Amygdala (tissue), 56 donors: ENCODE data around the gene HINT3.
"Not testable (repeated sequence)": the region's sequence is repeated elsewhere in the genome, so short reads cannot be mapped to it uniquely, and the experiment has no call there.

Source experiments
- DNase-seq, 56 donors: peaks; one replicate each; lab custom pipeline; 2025; lab: John Stamatoyannopoulos, UW

The HINT3 gene

DNA sequence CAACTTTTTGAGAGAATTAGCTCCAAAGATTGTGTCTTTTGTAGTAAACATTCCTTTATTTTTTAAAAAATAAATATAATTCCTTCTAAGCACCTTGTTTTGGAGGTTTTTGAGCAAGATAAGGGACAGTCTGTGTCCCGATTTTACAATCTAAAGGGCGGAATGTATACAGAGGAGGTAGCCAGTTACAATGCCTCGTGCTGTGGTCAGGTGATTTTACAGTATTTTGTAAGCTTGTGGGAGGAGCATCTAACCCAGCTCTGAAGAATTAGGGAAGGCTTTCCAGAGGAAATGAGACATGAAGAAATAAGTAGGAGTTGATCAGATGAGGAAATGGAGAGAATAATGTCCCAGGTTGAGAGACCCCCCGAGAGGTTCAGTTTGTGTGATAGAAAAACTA, 1.3 kb downstream of the HINT3 start:
- peak in 18 of 56 donors; percentile 7 to 43 (median 20) for DNase-seq

DNA sequence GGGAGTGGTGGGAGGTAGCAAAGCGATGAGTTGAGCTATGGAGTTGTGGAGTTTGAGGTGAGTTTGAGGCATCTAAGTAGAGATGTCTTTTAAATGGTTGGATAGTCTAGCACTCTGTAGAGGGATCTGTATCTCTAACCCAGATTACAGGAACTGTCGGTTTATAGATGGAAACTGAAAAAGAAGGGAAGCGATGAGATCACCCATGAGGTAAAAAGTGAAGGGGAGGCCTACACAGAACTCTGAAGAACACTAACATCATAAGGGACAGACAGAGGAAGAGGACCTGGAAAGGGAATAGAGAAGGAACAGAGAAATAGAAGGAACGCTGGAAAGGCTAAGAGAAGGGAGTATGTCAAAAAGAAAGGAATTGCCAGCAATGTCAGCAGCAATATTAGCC, 2.5 kb downstream of the HINT3 start:
- no peak for DNase-seq

DNA sequence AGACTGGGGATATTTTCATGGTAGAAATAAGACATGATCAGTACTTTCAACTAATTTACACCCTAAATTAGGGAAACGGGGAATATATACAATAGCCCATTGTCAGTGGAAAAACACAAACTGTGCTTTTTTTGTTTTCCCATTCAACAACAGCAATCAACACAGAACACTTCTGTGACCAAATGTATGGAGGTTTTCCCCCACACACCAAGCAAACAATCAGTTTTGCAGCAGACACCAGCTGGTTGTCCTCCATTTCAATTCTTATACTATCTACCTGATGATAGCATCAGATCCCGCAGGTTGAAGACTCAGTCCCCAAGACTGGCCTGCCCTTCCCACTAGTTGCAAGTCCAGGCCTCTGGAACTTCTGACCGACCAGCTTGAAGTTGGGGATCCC, 4.5 kb downstream of the HINT3 start:
- peak in 11 of 56 donors; percentile 8 to 47 (median 16) for DNase-seq

DNA sequence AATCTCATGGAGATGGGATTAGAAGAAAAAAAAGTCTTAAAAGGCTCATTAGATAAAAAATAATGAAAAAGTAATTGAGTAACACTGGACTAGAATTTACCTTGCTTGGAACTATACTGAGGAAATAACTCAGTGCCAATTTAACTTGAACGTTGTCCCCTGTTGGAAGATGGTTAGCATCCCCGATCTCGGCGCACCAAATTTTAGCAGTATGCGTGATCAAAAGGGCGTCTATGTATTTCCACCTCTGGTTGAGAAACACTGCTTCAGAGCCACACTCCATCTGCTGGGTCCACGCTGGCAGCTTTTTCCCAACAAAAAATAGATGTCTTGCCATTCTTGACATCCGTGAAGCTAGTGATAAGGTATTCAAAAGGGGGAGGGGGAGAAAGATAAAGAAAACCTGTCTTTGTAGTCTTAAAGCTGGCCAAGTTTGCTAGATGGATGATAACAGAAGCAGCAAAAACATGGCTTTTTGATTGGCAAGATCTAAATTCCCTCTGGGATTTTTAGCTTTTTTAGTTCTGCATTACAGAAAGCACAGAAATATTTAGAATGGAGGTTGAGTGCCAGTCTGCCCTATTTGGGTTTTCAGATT, 6.4 kb downstream of the HINT3 start:
- DNase-seq: no peak

DNA sequence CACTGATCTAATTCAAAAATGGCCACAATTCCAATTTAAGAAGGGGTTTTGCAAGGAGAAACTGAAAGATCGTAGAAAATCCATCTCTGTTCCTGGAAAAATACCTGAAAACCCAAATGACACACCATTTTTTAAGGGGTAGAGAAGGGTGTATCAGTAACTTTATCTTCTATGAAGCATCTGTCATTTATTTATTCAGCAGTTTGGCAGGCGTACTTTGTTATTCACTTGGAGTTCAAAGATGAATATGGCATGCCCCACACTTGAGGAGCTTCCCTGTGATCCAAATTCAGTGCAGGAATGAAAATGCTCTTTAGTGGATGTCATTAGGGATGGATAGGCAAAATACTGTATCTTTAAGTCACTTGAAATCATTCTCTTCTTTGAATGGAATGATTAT, 7.2 kb downstream of the HINT3 start:
- DNase-seq: no peak

DNA sequence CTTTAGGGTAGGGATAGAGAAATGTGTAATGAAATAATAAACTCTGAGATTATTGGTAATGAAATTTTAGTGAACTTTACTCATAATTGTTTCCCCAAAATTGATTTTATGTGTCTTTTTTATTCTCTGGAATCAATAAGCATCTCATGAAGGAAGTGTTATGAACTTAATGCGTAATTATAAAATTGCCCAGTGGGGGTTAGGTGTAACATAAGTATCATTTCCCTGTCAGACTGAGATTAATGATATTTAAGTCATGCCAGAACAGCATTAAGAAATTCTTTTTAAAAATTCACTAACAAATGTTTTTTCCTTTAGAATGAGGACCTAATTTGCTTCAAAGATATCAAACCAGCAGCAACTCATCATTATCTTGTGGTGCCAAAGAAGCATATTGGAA, 10.0 kb downstream of the HINT3 start:
- DNase-seq: no peak

DNA sequence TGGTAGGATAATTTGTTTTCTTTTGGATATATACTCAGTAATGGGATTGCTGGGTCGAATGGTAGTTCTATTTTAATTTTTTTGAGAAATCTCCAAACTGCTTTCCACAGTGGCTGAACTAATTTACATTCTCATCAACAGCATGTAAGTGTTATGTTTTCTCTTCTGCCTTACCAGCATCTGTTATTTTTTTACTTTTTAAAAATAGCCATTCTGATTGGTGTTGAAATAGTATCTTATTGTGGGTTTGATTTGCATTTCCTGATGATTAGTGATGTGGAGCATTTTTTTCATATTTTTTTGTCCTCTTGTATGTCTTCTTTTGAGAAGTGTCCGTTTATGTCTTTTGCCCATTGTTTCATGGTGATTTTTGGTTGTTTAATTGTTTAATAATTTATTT, 11.9 kb downstream of the HINT3 start:
- no peak for DNase-seq

DNA sequence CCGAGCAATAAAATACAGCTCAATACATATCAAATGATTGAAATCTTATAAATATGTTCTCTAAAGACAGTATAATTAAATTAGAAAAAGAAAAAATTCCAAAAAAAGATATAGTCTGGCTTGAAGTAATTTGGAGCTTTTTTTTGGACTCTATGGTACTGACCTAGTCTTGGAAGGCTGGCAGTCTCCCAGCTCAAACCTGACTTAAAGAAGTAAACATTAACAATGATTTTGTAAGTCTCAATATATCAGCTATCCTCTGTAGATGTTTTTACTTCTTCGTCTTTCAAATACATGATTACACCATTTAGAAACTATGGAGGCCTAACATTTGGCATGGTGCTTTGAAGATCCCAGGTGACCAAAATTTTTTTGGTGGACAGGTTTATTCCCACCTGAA, 14.2 kb downstream of the HINT3 start:
- no peak for DNase-seq

DNA sequence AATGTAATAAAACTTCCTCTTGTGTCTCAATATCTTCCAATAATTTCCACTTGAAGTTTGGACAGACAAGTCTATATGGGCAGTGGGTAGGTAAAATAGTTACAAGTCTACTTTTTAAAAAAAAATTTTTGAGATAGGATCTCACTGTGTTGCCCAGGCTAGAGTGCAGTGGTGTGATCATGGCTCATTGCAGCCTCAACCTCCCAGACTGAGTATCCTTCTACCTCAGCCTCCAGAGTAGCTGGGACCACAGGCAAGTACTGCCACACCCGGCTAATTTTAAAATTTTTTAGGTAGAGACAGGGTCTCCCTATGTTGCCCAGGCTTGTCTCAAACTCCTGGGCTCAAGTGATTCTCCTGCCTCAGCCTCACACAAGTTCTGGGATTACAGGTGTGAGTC, 15.9 kb downstream of the HINT3 start:
- DNase-seq: not testable (repeated sequence)

DNA sequence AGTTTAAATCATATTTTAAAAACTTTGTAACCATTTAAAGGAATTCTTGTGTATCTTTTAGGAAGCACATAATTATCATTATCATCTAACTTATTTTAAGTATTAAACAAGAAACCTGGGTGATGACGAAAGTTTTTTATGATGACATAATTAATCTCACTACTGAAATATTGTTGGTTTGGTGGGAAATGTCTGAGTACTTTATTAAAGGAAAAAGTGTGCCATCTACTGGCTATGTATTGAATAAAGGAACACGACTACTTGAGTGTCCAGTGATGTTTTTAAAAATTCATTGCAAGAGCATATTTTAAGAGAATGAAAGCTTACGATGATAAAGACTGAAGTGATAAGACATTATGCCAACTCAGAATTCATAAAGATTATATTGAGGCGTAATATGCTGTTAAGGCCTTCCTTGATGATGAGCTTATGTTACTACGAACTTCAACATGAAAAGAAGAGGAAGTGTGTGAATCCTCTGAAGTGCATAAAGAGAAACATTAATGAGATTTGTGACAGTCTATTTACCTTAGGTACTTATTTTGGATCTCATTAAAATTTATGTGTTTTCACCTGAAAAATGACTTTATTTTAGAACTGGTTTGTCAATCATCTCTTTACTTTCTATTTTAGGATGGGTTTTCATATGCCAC, 17.8 kb downstream of the HINT3 start:
- DNase-seq: peak in 1 of 56 donors; percentile 35

DNA sequence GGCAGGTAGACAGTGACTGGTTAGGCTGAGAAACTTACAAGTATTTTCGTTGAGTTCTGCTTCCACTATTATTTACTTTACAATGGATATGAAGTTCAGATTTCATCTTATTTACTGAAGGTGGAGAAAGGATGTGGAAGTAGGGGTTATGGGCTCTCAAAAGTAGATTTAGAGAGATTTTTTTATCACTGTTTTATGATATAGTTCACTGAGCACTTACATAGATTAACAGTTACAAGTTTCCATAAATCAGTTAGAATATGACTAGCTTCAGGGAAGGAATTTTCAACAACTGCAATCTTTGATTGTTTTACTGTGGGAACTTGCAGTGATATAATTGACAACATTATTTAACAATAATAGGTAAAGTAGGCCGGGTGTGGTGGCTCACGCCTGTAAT, 22.5 kb downstream of the HINT3 start:
- DNase-seq: no peak

DNA sequence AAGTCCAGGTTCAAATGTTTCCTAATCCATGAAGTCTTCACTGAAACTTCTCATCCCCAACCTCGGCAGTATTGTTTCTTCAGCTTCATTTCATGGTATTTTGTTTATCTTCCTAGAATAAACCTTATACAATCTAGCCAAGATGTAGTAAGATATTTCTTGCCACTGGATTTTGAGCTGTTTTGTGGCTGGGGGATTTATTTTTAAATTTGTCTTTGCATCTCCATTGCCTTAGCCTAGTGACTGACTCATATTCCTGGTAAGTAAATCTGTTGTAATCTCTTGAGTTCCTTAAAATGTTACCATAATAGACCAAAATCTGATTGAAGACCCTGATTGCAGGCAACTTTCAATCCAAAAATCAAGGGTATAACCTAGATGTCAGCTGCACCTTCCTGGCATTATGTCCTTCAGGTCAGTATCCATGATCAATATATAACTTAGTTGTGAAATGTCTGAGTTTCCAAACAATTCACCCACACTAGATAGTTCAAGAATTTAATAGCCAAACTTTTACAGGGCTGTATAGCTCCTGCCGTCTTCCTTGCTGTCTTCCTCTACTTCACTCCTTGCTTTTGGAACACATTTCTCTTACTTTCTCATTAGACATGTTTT, 25.1 kb downstream of the HINT3 start:
- DNase-seq: no peak

DNA sequence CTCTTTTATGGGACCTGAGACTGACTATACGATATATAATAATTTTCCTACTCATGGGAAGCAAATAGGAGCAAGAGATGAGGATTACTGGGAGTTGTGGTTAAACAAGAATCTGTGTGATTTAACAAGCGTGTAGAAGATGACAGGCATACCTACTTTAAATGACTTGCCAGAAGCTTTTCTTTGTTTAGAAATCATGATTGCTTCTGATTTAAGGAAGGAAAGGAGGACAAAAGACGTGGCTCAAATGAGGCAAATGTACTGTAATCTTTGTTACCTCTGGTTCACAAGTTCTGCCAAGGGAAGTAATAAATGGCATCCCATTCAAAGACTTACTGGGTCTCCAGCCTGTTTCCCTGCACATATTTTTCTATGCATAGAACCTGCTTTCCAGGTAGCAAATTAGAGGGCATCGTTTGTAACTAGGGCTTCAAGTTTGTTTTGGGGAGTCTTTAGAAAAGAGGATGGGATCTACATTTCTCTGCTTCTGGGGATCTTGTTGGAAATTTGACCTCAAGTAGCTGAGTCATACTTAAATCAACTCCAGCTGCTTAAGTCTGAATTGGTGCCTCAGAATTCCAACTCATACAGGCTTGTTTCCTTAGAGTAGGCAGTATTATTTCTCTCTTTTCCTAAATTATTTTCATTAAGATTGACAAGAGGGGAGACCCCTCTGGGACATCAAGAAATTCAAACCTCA, 26.8 kb downstream of the HINT3 start:
- no peak for DNase-seq

DNA sequence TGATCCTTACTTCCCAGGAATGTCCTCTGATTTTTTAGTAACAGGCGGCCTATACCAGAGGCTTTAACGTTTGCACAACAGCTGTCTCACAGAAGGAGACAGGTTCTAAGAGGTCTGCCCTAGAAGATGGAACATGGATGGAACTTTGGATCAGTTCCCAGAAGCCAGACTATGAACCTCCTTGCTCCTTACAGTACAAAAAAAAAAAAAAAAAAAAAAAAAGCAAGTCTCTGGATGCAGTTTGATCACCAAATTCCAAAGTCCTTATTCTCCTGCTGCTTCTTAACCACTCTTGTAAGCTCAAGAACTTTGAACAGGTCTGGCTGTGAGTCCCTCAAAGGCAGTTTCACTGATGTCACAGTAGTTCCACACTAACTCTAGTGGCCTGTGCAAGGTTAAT, 27.7 kb downstream of the HINT3 start:
- DNase-seq: no peak

DNA sequence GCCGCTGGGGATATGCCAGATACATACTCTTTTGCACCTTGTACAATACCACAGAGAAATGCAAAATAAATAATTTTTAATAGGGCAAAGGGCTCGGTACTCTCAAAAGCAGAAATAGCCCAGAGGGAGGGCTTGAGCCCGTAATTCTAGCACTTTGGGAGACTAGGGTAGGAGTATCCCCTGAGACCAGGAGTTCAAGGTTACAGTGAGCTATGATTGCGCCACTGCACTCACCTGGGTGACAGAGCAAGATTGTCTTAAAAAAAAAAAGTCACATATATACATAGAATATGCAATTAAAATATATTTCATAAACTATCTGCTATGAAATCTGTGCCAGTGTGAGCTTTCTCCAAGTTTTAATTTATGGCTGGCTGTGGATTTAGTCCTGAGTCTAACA, 29.0 kb downstream of the HINT3 start:
- no peak for DNase-seq

DNA sequence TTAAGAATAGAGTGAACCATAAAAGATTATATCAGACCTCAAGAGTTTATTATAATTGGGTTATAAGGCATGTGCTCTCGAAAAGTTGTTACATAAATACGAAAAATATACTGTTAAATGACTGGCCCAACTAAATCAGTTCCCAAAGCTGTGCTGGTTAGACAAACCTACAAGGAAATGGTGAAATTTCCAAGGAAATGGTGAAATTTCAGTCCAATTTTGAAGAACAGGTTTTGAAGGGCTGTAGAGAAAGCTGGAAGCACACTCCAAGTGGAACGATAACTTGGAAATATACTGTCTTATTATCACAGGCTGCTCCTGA, 29.4 kb downstream of the HINT3 start:
- DNase-seq: no peak

DNA sequence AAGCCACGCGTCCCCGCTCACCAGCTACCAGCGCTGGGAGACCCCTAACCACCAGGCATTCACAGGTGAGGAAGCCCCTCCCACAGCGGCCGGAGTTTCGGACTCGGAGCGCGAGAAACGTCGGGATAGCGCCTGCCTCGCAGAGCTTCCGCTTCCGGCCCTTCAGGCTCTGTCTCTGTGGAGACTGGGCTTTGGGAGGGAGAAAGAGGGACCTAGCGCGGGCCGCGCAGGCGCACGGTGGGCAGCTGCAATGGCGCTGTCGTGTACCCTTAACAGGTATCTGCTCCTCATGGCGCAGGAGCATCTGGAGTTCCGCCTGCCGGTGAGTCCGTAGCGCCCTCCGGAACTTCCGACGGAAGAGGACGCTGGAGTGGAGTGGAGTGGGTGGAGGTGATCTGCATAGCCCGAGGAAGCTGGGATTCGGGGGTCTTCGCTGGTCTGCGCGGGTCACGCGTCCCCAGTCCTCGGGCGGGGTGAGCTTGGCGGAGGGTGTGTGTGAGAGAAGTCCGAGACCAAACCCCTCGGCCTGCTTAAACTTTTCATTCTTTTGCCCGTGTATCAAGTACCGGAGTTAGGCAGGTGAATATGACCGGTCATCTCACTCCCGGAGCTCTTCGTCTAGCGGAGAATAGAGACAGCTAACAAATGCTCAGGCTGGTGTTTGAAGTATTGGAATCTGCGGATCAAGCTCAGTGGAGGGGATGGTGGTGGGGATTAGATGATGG, 29.9 kb downstream of the HINT3 start, which contains the start of gene TRMT11:
Gene TRMT11, plus strand, starts transcription at position 240 of the 725 bp plus-strand sequence. Its CDS starts 11 bp downstream, at position 251.
- DNase-seq: peak; percentile 42 to 90 (median 78)

DNA sequence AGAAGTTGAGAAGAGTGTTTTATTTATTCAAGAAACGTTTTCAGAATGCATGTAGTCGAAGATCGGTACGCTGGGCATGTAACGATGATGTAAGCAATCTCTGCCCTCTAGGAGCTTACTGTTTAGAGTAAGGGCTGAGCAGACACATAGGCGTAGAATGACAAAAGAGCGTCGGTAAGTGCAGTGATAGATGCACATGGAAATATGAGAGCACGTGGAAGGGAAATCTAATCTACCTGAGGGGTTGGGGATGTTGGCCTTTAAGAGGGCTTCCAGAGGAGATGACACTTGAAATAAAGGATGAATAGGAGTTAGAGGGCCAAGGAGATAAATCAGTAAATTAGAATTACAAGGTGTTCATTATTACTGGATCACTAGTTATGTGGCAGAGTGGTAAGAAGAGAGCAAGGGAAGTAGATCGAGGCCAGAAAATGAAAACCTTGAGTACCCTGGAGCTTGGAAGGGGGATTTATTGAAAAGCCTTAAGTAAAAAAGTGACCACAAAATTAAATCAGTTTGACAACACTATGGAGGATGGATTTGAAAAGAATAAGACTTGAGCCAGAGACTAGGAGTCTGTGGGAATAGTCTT, 30.6 kb downstream of the HINT3 start:
- DNase-seq: no peak

DNA sequence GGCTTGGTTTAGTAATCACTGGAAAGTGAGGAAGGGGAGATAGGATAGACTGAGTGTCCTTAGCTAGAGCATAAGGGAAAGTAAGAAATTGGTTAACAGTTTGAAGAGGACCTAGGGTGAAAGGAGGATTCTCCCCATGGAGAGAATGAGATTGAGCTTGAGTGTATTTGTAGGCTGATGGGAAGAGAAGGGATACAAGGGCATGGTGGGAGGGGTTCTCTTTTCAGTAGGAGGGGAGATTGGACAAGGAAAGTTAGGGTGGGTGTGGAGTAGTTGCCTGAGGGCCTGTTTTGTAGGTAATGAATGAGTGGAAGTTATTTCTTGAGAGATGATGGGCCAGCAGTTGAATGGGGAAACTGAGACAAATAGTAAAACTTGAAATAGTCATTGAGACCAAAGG, 31.7 kb downstream of the HINT3 start:
- DNase-seq: no peak

DNA sequence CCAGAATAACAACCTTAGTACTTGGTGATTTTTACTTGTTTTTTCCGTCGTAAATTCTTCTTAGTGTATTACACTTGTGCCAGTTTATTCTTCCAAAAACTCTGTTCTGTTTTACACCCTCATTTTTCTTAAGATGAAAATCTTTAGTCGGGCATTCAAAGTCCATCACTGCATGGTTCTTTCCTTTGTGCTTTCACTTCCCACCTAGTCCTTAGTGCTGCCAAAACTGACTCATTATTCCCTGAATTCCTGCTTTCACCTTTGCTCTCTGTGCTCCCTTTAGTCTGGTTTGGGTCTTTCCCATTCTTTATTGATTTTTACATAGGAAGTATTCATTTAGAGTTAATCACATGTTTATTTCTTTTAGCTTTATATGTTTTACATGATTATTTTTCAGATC, 33.1 kb downstream of the HINT3 start:
- no peak for DNase-seq

DNA sequence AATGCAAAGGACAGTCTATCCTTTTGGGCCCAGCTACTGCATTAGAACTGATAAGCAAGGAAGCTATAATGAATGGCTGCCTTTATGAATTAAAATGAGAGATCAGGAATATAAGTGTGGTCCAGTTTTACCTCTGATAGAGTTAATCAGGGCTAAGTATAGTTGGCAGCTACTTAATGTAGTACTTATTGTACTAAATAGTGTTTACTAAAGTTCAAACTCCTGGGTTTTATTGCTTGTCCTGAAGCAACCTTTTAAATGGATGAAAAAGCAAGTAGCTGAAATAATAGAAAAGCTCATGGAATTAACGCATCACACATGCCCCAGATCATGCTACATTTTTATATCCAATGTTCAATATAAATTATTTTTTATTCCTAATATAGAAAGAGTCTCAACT, 35.1 kb downstream of the HINT3 start:
- DNase-seq: no peak
